IPS-NIHi7 (cell line): ENCODE data around the gene PSTPIP1.

Experiments
- DNase-seq: peaks from one replicate; pipeline ENCODE4 v3.0.0; 2012; ENCODE audit warnings: mixed read lengths; ENCODE audit errors: extremely low spot score

Gene PSTPIP1

DNA sequence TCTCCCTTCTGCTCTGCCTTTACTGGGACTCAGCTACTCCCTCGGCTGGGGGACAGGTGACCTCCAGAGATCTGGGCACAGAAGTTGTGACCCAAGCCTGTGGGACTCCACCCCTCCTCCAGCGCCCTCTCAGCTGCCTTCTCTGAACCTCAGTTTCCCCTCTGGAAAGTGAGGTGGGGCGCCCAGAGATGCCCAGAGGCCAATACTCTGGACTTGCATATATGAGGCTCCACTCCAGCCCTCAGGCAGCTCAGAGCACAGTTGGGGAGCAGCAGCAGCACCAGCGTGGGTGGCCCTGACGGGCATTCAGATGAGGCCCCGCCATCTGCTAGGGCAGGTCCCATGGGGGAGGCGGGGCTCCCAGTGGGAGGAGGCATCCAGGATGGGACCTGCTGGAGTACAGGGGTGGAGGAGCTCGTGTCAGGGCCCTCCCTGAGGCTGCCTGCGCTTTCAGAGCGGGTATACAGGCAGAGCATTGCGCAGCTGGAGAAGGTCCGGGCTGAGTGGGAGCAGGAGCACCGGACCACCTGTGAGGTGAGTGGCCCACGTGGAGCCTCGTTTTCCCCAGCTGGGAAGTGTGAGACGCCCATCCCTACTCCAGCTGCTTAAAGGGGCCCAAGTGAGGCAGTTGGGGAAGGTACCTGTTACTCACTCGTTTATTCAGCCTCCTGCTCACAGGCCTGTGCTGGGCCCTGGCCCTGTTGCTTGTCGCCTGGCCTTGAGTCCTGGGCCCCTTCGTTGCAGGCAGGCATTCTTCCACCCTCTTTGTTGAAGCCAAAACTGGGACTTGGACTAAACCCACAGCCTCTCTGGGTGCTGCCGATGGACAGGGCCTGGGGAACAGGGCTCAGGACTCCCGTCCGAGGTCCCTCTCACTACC, 35.4 kb downstream of the PSTPIP1 start:
- no peak for DNase-seq

DNA sequence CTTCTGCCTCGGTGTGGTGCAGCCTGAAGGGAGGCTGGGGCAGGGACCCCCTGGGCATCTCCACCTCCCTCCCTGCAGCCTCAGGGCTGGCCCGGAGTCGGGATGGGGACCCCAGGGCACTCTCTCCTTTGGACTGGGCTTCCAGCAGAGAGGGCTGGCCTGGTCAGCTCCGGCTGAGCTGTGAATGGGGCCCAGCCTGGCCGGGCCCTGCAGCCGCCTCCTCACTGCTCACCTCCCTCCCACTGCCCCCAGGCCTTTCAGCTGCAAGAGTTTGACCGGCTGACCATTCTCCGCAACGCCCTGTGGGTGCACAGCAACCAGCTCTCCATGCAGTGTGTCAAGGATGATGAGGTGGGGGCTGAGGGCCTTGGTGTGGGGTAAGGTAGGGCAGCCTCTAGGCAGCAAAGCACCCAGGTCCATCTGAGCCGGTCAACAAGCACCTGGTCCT, 36.0 kb downstream of the PSTPIP1 start:
- DNase-seq, result no peak

DNA sequence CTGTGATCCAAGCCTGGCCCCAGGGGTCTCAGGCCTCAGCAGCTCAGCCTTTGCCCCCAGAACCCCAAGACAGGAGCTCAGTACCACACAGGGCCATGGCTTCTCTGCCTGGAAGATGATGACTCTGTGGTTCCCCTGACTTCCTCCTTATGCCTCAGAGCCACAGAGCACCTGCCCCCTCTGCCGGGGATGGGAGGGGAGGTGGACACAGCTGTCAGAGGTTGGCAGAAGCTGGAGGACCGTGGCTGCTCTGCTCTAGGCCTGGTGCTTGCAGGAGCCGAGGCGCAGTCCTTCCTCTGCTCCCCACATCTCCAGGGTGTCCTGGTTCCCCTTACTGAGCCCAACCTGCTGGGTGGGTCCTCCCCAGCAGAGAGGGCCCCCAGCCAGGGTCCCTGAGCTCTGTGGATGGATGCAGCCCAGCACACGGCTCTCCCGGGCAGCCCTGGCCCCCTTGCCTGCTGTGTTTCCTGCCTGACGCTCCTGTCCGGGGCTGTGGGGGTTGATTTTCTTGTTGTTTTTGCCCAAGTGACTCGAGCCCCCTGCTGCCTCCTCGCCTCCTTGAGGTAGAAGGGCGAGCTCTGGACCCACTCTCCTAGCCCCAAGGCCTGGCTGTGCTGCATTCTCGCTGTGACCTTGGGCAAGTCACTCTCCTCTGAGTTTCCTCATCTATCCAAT, 36.6 kb downstream of the PSTPIP1 start:
- DNase-seq, result no peak

DNA sequence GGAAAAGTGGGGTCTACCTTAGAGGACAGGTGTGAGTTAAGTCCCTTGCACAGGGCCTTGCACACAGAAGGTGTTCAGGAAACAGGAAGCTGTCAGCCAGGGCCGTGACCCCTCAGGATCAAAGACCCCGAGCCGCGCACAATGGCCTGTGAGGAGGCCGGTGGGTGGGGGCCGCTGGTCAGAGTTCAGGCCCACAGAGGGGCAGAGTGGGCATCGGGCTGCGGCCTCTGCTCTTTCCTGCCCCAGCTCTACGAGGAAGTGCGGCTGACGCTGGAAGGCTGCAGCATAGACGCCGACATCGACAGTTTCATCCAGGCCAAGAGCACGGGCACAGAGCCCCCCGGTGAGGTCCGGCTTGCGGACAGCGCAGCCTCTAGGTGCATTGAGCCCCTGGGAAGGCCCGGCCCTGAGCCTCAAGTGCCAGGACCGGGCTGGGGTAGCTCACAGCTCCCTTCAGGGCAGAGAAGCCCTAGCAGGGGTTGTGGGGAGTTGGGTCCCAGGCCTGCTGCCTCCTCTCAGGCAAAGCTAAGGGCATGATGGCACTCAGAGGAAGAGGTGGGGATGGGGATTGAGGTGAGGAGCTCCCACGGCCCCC, 37.2 kb downstream of the PSTPIP1 start:
- no peak for DNase-seq

DNA sequence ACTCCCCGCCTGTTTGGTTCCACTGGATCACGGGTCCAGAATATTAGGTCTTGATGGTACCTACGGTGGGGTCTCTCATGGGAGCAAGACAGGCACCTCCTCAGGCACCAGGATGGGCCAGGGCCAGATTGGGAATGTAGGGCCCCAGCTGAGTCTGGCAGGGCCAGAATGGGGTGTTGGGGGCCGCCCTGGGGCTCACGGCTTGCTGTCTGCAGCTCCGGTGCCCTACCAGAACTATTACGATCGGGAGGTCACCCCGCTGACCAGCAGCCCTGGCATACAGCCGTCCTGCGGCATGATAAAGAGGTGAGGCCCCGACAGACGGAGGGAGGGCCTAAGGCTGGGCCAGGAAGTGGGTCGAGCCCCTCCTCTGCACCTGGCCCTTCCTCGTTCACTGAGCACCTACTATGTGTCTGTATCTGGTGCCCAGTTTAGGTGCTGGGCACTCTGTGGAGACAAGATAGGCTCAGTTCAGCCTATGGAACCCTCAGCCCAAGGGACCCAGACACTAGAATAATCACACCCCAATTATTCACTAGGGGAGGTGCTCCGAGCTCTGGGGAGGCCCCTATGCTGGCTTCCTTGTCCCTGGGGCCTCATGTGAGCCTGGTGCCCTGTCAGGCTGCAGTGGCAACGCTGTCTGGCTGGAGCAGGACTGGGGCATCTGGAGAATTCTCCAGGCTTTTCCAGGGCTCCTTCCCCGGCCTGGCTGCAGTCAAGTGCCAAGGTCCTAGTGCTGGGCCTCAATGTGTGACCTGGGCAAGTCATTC, 37.9 kb downstream of the PSTPIP1 start:
- no peak for DNase-seq

DNA sequence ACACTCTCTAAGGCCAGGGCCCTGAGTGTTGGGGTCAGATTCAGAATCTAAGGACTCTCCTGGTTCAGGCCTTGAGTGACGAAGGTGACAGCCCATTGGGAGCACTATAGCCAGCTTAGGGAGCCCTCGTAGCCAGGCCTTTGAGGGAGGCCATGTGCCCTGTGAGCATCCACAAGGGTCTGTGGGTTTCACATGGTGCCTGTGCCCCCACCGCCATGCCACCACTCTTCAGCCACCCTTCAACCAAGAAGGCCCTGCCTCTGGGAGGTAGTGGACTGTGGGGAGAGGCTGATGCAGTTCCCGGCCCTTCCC, 38.4 kb downstream of the PSTPIP1 start:
- no peak for DNase-seq

DNA sequence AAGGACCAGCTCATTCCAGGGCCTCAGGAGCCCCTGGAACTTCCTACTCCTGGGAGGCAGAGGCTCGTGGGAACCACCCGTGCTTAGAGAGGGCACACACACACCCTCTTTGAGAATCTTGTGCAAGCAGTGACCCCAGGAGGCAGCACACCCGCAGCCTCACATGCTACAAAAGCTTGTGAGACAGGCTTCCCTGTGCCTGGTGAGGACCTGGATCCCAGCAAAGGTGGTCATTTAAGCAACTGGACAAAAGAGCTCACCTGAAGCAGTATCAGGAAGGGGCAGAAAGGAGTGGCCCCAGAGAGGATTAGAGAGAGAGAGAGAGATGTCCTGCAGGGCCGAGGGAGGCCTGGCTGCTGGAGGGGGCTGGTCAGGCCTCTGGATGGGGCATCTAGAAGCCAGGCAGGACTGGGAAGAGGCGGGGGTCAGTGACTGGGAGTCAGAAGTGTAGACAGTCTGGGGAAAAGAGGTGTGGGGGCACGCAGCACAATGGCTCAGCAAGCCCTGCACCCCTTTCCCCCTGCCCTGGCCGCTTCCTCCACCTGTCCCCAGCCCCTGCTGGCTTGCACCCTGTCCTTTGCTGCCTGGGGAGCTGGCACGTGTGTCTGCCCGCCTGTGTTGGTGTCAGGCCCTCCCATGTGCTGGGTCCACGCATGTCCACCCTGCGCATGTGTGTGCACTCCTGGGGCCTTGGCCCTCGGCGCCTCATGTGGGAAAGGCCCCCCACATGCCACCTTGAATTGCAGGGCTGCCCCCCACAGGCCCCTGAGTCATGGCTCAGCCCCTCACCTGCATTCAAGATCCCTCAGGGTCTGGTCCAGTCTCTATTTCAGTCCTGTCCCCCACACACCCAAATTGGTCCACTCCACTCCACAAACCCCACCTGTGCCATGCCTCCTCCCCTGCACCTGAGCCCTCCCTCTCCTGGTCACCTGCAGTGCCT, 39.1 kb downstream of the PSTPIP1 start:
- DNase-seq, result no peak

DNA sequence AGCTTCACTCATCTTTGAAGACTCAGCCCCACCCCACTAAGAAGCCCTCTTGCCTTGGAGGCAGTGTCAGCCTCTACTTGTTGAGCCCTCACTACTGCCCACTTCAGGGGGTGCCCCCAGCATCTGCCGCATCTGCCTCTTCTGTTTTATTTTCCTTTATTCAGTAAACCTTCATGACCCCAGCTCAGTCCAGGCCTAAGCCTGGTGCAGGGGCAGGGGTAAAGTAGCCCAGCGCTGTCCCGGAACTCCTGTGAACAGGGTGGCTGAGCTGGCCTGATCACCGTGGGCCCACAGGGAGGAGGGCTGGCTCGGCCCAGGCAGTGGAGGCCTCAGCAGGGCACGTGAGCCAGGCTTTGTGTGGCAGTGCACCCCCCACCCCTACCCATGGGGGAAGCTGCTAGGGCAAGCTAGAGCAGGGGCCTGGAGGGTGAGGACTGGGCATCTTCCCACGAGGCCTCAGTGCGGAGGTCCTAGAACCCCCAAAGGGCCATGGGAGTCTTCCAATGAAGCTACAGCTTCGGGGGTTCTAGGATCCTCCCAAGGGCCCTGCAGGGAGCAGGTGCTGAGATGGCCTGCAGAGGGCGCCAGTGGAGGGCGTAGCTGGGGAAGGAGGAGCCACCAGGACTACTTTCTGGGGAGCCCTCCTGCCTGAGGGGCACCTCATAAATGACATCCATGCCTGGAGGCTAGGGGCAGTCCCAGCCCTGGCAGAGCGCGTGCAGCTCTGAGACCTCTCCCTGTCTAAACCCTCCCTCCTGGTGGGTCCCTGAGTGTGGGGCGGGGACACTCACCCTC, 40.0 kb downstream of the PSTPIP1 start:
- peak; percentile 80 for DNase-seq

DNA sequence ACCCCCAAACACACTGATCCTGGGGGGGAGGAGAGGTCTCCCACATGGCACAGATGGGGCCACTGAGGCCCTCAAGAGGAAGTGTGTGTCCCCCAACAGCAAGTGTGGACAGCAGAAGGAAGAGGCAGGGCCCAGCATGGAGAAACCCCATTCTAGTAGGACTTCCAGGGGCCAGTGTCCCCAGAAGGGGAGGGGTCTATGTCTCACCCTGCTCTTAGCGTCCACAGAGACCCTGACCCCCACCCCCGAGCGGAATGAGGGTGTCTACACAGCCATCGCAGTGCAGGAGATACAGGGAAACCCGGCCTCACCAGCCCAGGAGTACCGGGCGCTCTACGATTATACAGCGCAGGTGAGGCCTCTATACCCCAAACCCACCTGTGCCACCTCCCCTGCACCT, 40.7 kb downstream of the PSTPIP1 start:
- DNase-seq, result no peak

DNA sequence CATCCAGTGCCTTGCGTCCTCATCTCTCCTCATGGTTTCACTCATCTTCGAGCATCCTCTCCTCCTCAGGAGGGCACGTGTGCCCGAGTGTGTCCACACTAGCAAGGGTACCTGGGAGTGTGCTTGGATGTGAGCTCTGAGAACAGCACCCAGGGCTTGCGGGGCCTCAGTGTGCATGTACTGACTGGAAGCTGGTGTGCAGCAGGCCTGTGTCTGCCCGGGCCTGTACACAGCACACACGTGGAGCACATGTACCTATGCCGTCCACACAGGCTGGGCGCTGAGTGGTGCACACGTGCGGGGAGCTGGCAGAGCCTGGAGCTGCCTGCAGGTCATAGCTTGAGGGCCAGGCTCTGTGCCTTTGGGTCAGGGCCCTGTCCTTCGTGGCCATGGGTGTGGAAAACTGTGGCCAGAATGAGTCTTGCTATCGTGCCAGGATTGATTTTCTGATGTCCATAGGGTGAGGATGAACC, 41.1 kb downstream of the PSTPIP1 start:
- no peak for DNase-seq

DNA sequence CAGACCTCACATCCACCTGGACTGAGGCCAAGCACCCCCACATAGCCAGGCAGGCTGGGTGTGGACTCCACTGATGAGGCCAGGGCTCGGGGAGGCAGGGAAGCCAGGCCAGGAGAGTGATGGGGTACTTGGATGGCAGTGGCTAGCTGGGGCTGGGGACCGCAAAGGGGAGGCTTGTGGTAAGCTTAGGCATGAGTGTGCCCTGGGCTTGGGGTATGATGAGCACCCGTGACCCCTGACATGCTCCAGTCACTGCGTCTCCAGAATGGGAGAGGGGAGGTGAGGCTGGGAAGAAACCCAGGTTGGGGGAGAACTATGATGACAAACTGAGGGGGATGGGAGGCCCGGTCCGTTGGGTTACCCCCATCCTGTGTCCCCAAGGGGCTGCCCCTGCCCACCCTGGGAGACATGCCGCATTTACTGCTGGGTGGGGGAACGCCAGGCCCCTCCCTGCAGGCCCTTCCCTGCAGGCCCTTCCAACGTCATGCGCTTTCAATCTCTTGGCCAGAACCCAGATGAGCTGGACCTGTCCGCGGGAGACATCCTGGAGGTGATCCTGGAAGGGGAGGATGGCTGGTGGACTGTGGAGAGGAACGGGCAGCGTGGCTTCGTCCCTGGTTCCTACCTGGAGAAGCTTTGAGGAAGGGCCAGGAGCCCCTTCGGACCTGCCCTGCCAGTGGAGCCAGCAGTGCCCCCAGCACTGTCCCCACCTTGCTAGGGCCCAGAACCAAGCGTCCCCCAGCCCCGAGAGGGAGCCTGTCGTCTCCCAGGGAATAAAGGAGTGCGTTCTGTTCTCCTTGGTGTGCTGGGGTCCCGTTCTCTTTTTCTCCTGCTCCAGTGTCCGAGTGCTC, 41.8 kb downstream of the PSTPIP1 start:
- DNase-seq, result no peak

DNA sequence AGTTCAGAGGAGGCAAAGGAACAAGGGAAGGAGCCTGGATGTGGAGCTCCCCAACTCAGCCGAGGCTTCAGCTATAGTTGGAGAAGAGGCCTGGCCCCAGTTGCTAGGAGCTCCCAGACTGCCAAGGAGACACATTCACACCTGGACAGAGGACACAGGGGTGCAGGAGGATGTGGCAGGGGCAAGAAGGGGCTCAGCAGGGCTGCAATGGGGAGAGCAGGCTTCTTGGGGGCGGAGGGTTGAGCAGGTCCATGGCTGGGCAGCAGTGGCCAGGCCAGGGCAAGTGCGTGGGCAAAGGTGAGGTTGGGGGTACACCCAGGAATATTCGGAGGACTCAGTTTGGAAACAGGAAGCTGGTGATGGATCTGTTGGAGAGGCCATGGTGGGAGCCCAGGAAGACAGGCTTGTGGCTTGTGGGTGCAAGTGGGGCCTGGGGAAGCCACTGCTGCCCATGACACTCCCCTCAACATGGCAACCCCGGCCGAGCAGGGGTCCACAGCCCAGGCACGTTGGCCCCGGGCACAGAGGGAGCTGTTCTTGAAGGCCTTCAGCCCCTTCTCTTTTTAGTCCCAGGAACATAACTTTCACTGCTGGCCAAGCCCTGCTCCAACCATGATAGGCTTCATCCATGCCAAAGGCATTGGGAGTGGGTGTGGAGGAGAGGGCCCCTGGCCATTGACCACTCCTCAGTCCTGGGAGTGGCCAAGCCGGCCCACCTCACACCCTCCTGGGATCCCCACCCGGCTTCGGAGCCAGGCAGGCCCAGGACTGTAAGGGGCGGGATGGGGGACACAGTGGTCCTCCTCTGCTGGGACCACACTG, 42.7 kb downstream of the PSTPIP1 start:
- peak; percentile 11 for DNase-seq

DNA sequence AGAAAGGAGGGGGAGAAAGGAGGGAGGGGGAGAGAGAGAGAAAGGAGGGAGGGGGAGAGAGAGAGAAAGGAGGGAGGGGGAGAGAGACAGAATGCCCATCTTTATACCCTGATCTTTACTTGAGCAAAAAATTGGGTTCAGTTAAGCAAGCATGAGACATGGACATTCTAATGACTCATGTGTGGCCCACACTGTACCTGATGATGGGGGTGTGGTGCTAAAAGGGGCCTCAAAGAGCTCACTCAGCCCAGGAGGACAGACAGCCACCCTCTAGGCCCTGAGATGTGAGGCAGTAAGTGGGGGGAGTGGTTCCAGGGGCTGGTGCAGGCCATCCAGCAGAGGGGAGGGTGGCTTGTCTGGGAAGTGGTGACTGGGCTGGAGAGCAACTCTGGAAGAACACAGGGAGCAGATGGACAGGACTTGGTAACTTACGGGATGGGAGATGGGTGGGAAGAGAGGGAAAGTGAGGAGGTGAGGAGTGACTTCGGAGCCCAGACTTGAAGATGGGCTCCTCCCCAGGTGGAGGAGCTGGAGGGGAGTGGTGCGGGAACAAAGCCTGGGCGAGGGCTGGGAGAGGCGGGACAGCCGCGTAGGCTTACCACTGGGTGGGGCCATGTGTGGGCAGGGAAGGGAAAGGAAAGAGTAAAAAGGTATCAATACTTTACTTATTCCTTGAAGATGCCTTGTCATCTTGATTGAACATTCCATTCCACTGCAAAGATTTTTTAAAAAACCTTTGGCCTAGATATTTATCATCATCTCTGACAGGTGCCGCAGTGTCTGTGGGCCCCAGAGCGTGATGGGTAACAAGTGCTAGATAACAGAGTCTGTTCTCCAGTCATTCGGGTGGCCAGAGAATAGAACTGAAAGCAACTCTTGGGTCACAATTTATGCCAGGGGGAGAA, 43.6 kb downstream of the PSTPIP1 start:
- peak; percentile 11 for DNase-seq

DNA sequence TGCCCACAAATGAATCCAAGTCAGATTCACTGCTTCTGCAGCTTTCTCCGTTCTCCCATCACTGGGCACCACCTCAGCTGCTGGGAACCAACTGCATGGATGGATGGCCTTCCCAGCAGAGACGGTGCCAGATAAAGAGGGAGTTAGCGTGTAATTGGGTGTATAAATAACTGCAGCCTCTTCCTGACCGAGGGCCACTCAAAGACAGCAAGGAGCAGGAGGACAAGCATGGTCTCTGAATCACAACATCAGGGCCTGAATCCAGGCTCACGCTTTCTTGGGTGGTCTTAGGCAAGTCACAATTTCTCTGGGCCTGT, 44.2 kb downstream of the PSTPIP1 start:
- DNase-seq, result no peak

DNA sequence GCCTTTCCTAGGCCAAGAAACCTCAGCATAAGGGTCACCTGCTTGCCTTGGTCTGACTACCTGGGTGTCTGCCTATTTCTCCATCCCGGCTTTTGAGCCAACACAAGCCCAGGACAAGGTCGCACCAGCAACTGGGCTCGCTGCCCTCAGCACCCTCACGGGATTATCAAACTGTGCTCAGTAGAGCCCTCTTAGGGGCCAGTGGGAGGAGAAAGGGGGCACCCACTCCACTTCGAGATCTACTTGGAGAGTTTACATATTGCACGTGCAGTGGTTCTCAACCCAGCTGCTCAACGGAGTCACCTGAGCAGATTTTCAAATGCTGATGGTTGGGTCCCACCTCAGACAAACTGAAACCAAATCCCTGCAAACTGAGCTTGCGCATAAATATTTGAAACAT, 44.9 kb downstream of the PSTPIP1 start:
- DNase-seq, result no peak

DNA sequence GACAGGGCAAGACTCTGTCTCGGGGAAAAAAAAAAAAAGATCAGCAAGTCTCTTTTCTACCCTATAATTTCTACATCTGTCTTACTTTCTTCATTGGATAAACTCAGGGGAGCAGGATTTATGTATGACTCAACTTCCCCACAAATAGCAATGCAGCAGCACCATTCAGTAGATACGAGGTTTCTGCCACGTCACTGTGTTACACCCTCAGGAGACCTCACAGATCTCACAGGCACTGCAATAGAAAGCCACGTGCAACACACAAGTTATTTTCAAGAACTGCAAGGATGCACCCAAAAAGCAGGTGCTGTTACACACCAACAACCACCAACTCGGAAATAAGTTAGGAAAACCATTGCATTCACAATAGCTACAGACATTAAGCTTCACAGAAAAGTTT, 45.7 kb downstream of the PSTPIP1 start:
- DNase-seq, result no peak

DNA sequence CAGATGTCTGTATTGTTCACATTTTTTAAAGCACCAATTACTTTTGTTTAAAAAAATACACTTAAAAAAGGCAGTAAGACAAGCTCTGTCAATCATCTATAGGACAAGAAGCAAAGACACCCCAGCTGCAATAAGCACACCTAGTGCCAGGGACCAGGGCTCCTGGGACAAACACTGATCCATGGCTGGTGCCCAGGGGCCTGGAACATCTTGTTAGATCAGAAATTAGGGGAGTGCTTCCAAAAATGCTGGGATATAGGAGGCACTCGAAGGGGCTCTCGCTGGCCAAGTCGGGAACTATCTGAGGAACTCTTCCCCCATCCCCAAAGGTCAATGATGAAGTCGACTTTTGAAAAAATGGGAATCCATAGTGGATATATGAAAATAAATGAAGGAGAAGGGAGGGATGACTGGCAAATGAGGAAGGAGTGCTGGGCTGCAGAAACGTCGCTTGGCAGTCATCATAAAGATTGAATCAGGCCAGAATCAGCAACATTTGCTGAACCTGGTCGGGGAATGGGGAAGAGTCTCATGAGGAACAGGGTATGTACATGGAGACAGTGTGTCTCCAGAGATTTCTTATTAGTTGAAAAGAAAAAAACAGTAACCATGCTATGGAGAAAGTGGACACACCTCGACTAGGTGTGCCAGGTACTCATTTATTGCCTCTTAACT, 47.5 kb downstream of the PSTPIP1 start:
- DNase-seq, result no peak
